ENCODE data around the gene TBC1D22A. TPM values are rescaled to one million over a fixed set of nuclear protein-coding genes. Genes with fewer than 3 reads are reported as not detected.

The TBC1D22A gene
- total RNA-seq, 1 donor, result 17.7 TPM

DNA sequence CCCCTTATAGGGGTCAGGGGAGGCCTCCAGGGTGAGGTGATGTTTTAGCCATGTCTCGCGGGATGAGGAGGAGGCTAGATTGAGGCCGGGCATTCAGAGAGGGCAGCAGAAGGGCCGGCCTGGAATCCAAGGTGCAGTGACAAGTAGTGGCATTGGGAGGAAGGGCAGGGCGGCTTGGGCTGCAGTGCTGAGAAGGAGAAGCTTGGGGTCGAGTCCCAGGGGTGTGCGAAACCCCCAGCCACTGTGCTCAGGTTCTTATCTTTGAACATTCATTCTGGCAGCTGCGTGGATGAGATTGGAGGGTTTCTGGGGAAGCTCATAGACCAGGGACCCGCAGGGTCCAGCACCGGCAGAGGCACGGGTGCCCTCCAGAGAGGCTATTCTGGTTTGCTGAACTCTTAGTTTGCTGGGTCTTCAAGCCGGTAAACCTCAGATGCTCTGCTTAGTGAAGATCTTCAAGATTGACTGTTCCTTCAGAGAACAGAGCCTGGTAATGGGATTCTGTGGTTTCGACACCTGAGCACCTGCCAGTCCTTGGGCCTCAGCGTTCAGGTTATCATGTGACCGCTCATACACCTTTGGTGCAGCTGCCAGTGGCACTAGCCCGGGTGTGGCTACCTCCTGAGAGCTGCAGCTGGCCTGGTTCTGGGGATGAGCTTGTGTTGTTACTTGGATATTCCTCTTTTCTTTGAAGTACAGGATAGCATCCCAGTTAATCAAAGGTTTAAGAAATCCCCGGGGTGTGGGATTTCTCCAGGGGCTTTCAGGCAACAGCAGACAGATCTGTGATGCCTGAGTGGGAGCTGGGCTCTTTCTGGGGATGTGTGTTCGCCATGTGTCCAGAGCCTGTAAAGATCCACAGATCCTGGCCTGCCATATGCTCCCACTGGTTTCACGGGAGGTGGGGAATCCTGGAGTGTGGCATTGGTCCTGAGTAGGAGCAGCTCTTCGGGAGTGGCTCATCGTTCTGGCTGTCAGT, 152.8 kb downstream of the TBC1D22A start:
- no peak overlapping the region for H3K4me2 ChIP-seq (ENCODE audit: insufficient read depth, low read length)
- no peaks in the 10 kb centered on the region for H3K9me3 ChIP-seq (ENCODE audit: low read depth, low read length)
- no peaks in the 10 kb centered on the region for H3K4me1 ChIP-seq (ENCODE audit: insufficient read depth, low read length)
- H3K4me3 ChIP-seq (ENCODE audit: insufficient read depth, low read length), result no peak overlapping the region
- no peaks in the 10 kb centered on the region for H3K79me2 ChIP-seq (ENCODE audit: insufficient read depth, low read length)
- peaks cover 7% of the 10 kb centered on the region for H3K36me3 ChIP-seq (ENCODE audit: insufficient read depth, low read length)
- H3K27ac ChIP-seq (ENCODE audit: low read depth, low read length), result no peak overlapping the region
- no peak for DNase-seq (ENCODE audit: insufficient read length, low spot score, missing footprints)
- TF ChIP-seq, protein P1, sequence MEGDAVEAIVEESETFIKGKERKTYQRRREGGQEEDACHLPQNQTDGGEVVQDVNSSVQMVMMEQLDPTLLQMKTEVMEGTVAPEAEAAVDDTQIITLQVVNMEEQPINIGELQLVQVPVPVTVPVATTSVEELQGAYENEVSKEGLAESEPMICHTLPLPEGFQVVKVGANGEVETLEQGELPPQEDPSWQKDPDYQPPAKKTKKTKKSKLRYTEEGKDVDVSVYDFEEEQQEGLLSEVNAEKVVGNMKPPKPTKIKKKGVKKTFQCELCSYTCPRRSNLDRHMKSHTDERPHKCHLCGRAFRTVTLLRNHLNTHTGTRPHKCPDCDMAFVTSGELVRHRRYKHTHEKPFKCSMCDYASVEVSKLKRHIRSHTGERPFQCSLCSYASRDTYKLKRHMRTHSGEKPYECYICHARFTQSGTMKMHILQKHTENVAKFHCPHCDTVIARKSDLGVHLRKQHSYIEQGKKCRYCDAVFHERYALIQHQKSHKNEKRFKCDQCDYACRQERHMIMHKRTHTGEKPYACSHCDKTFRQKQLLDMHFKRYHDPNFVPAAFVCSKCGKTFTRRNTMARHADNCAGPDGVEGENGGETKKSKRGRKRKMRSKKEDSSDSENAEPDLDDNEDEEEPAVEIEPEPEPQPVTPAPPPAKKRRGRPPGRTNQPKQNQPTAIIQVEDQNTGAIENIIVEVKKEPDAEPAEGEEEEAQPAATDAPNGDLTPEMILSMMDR (IDR thresholded peaks at IDR 0.05; ENCODE audit: extremely low read depth, low read depth, low read length), result no peak
- H2AFZ ChIP-seq (ENCODE audit: low read length), result no peak overlapping the region
- peaks cover 3% of the 10 kb centered on the region for H4K20me1 ChIP-seq (ENCODE audit: insufficient read depth, low read length)
- H3K27me3 ChIP-seq (ENCODE audit: insufficient read depth, low read length), result no peaks in the 10 kb centered on the region

DNA sequence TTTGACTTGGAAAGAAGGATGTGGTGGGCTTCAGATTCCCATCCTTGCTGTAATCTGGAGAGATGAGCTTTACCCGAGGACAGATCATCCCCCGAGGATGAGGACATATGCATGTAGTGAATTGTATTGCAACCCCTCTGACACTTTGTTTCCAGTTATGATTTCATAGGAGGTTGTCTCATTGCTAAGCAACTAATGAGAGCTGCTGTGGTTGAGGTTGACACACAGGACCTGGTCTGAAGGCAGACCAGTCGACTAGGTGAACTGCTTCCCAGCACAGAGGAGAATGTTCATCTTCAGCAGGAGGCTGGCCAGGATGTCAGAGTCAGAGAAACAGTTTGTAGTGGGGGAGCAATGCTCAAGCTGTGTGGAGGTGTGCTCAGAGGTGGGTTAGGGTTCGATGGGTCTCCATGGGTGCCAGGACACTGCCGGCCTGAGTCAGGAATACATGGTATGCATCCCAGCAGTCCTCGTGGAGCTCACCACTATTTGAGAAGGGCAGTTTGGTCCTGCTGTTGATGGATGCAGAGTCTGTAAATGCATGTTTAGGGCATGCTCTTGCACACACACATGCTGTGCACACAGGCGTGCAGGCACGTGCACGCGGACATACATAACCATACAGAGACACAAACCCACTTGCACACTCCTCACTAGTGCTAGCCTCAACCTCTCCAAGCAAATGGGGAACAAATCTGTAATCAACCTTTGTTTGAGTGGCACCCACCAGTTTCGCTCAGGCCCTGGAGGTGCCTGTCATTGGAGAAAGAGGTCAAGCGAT, 153.7 kb downstream of the TBC1D22A start:
- DNase-seq (ENCODE audit: insufficient read length, low spot score, missing footprints), result no peak
- Histone ChIP-seq H3K9me3 (ENCODE audit: low read depth, low read length) (no peaks in the 10 kb centered on the region), H3K36me3 (ENCODE audit: insufficient read depth, low read length) (peaks cover 7% of the 10 kb centered on the region), H3K27ac (ENCODE audit: low read depth, low read length) (no peak overlapping the region), H3K4me2 (ENCODE audit: insufficient read depth, low read length) (no peak overlapping the region), H3K79me2 (ENCODE audit: insufficient read depth, low read length) (no peaks in the 10 kb centered on the region), H3K4me3 (ENCODE audit: insufficient read depth, low read length) (no peak overlapping the region), H3K4me1 (ENCODE audit: insufficient read depth, low read length) (no peaks in the 10 kb centered on the region), H2AFZ (ENCODE audit: low read length) (no peak overlapping the region), H3K27me3 (ENCODE audit: insufficient read depth, low read length) (no peaks in the 10 kb centered on the region), H4K20me1 (ENCODE audit: insufficient read depth, low read length) (no peaks in the 10 kb centered on the region)
- TF ChIP-seq, protein P1 (IDR thresholded peaks at IDR 0.05; ENCODE audit: extremely low read depth, low read depth, low read length), result no peak

DNA sequence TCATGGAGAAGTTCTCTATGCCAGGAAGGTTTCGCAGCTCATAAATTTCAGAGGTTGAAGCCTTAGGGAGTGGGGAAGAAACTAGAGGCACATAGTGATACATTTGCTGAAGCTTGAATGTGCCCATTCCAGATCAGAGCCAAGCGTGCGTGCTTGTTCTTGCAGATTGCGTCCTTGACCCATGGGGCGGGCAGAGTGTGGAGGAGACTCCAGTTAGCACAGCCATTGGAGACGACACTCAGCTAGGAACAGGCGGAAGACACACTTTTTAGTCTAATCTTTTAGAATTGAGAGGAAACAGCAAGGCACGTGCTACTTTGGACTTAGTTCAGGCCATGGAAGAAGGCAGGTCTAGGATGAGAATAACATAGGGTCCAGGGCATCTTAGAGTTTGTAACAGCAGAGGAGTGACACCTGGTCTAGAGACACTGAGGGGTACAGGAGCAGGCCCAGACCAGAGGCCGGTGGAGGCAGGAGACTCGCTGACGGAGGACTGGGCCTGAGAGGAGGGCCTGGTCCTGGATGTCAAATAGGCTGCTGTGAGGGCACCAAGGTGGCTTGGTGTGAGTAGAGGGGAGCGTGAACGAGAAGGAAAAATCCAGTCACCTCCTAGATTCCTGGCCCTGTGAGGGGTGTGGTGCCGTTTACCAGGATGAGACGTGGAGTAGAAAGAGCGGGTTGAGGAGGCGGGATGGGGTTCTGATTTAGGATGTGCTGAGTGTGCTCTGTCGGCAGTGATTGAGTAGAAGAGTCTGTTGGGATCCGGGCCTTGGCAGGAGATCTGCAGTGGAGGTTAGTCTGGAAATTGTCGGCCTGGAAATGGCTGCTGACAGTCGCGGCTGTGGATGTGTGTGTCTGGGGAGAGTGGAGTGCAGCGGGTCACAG, 154.7 kb downstream of the TBC1D22A start:
- no peaks in the 10 kb centered on the region for H3K9me3 ChIP-seq (ENCODE audit: low read depth, low read length)
- no peak overlapping the region for H2AFZ ChIP-seq (ENCODE audit: low read length)
- H3K4me2 ChIP-seq (ENCODE audit: insufficient read depth, low read length), result no peak overlapping the region
- H3K27me3 ChIP-seq (ENCODE audit: insufficient read depth, low read length), result no peaks in the 10 kb centered on the region
- no peak overlapping the region for H3K27ac ChIP-seq (ENCODE audit: low read depth, low read length)
- no peak for DNase-seq (ENCODE audit: insufficient read length, low spot score, missing footprints)
- no peaks in the 10 kb centered on the region for H4K20me1 ChIP-seq (ENCODE audit: insufficient read depth, low read length)
- H3K4me1 ChIP-seq (ENCODE audit: insufficient read depth, low read length), result no peaks in the 10 kb centered on the region
- no peak overlapping the region for H3K4me3 ChIP-seq (ENCODE audit: insufficient read depth, low read length)
- peaks cover 7% of the 10 kb centered on the region for H3K36me3 ChIP-seq (ENCODE audit: insufficient read depth, low read length)
- H3K79me2 ChIP-seq (ENCODE audit: insufficient read depth, low read length), result no peaks in the 10 kb centered on the region
- TF ChIP-seq, protein P1 (IDR thresholded peaks at IDR 0.05; ENCODE audit: extremely low read depth, low read depth, low read length), result no peak

Measured in osteoblast (primary cell).